NCI-H2227 (cell line): ENCODE results near the gene ZNF280B.
"Not testable (repeated sequence)": the region's sequence is repeated elsewhere in the genome, so short reads cannot be mapped to it uniquely, and the experiment has no call there.

ENCODE experiments used
- DNase-seq: peaks from one replicate; lab custom pipeline; 2025; ENCODE audit not compliant: unreplicated experiment; lab: John Stamatoyannopoulos, UW

Gene ZNF280B

GRCh38 chr22:22465094-22465602, 43.4 kb downstream of the ZNF280B start:
- DNase-seq: no peak

GRCh38 chr22:22464541-22465054, 43.9 kb downstream of the ZNF280B start:
- DNase-seq: no peak

- peak; percentile 76 for DNase-seq
Measured at GRCh38 chr22:22463855-22464540, 44.5 kb downstream of the ZNF280B start.

- DNase-seq: peak; percentile 3
Measured at GRCh38 chr22:22462813-22463567, 45.6 kb downstream of the ZNF280B start.

GRCh38 chr22:22461583-22461982, 47.0 kb downstream of the ZNF280B start:
- no peak for DNase-seq

- DNase-seq: no peak
Measured at GRCh38 chr22:22461111-22461510, 47.4 kb downstream of the ZNF280B start.

- DNase-seq: no peak
Measured at GRCh38 chr22:22460635-22461034, 47.9 kb downstream of the ZNF280B start.

- DNase-seq: no peak
Measured at GRCh38 chr22:22460060-22460459, 48.5 kb downstream of the ZNF280B start.

GRCh38 chr22:22458896-22459588, 49.5 kb downstream of the ZNF280B start:
- no peak for DNase-seq

GRCh38 chr22:22458387-22458786, 50.2 kb downstream of the ZNF280B start:
- no peak for DNase-seq

GRCh38 chr22:22454997-22455396, 53.5 kb downstream of the ZNF280B start:
- no peak for DNase-seq

GRCh38 chr22:22452996-22453686, 55.4 kb downstream of the ZNF280B start:
- DNase-seq: no peak

- DNase-seq: no peak
Measured at GRCh38 chr22:22452211-22452610, 56.3 kb downstream of the ZNF280B start.

GRCh38 chr22:22450343-22450839, 58.2 kb downstream of the ZNF280B start:
- no peak for DNase-seq

- DNase-seq: no peak
Measured at GRCh38 chr22:22449819-22450218, 58.7 kb downstream of the ZNF280B start.

GRCh38 chr22:22446517-22446916, 62.0 kb downstream of the ZNF280B start:
- DNase-seq: no peak

GRCh38 chr22:22444007-22444589, 64.4 kb downstream of the ZNF280B start:
- DNase-seq: not testable (repeated sequence)

GRCh38 chr22:22442928-22443709, 65.4 kb downstream of the ZNF280B start:
- no peak for DNase-seq

- not testable (repeated sequence) for DNase-seq
Measured at GRCh38 chr22:22441626-22442025, 66.9 kb downstream of the ZNF280B start.

- no peak for DNase-seq
Measured at GRCh38 chr22:22440188-22440587, 68.4 kb downstream of the ZNF280B start.
